WTC11 (cell line): ENCODE results near the gene EPHX1. TPM values are rescaled to one million over a fixed set of nuclear protein-coding genes. Genes with fewer than 3 reads are reported as not detected.
A peak's percentile ranks its signal among the peaks of the same experiment; 100 is the strongest.
"Not testable (repeated sequence)": the region's sequence is repeated elsewhere in the genome, so short reads cannot be mapped to it uniquely, and the experiment has no call there.

Experiments
- ATAC-seq: fragments of 200-7000 bp; cut with Tn5 transposase; 2 replicates; pipeline ENCODE4 v1.10.0; 2021; ENCODE audit warnings: mild to moderate bottlenecking, moderate library complexity
- CTCF ChIA-PET: fragments of 300-600 bp; sonication (Branson Sonifier 250); formaldehyde crosslinking; loops from one replicate; lab custom pipeline; 2021; ENCODE audit warnings: antibody characterized with exemption; lab: Charles Lee
- POLR2A ChIA-PET: fragments of 350-600 bp; sonication (Branson Sonifier 250); formaldehyde crosslinking; loops from one replicate; lab custom pipeline; 2021; ENCODE audit warnings: antibody characterized with exemption; lab: Charles Lee
- DNase-seq: peaks from one replicate; pipeline ENCODE4 v3.0.0; 2021; ENCODE audit warnings: low spot score
- H3K27ac Mint-ChIP-seq: 2 replicates; pipeline ENCODE4 v1.8.0; 2021; ENCODE audit warnings: mixed read lengths
- H3K27me3 Mint-ChIP-seq: 2 replicates; pipeline ENCODE4 v1.8.0; 2021; ENCODE audit warnings: low read depth, mild to moderate bottlenecking, moderate library complexity, mixed read lengths
- H3K36me3 Mint-ChIP-seq: 2 replicates; pipeline ENCODE4 v1.8.0; 2021; ENCODE audit warnings: mixed read lengths
- H3K4me1 Mint-ChIP-seq: 2 replicates; pipeline ENCODE4 v1.8.0; 2022; ENCODE audit warnings: mixed read lengths
- H3K4me3 Mint-ChIP-seq: 2 replicates; pipeline ENCODE4 v1.8.0; 2021; ENCODE audit warnings: mild to moderate bottlenecking, moderate library complexity, mixed read lengths
- H3K9me3 Mint-ChIP-seq: 2 replicates; pipeline ENCODE4 v1.8.0; 2021; ENCODE audit warnings: mixed read lengths
- AFF4 ChIP-seq: sonication (generic); formaldehyde crosslinking; IDR thresholded peaks from 2 replicates; pipeline ENCODE4 v1.8.1; 2023; ENCODE audit warnings: mild to moderate bottlenecking, missing genetic modification reagents, borderline replicate concordance
- CREB1 ChIP-seq: sonication (generic); formaldehyde crosslinking; IDR thresholded peaks from 2 replicates; pipeline ENCODE4 v1.8.0; 2023; ENCODE audit warnings: mild to moderate bottlenecking, missing genetic modification reagents
- RELA ChIP-seq: sonication (generic); formaldehyde crosslinking; IDR thresholded peaks from 2 replicates; pipeline ENCODE4 v1.8.1; 2022; ENCODE audit warnings: missing genetic modification reagents, mild to moderate bottlenecking, borderline replicate concordance
- ZNF121 ChIP-seq: sonication (generic); formaldehyde crosslinking; IDR thresholded peaks from 2 replicates; pipeline ENCODE4 v1.8.0; 2023; ENCODE audit warnings: missing genetic modification reagents
- ZNF317 ChIP-seq: sonication (generic); formaldehyde crosslinking; IDR thresholded peaks from 2 replicates; pipeline ENCODE4 v1.8.1; 2023; ENCODE audit warnings: low read depth, mild to moderate bottlenecking, moderate library complexity, missing genetic modification reagents, borderline replicate concordance
- ZNF423 ChIP-seq: fragments of 250-450 bp; sonication (Bioruptor Pico); IDR thresholded peaks from 2 replicates; pipeline ENCODE4 v2.1.2; 2022; ENCODE audit warnings: mild to moderate bottlenecking, moderate library complexity
- total RNA-seq: library from RNA; stranded (reverse); gene quantifications from 3 replicates; pipeline ENCODE4 v1.2.3, GENCODE V29; 2021

EPHX1 gene
- total RNA-seq, 1 experiment from 2014 or later, result 60.9 TPM

GRCh38 chr1:225814381-225814780, 4.5 kb downstream of the EPHX1 start (continued):
- no peak for TF ChIP-seq CREB1
- TF ChIP-seq, all 79 proteins: peak for 0

- DNase-seq, H3K9me3 Mint-ChIP-seq, H3K36me3 Mint-ChIP-seq, POLR2A ChIA-PET, H3K27ac Mint-ChIP-seq, CTCF ChIA-PET, H3K27me3 Mint-ChIP-seq, H3K4me3 Mint-ChIP-seq, ATAC-seq: not testable (repeated sequence)
- TF ChIP-seq ZNF121 (CRISPR knock-in tag), result peak; percentile 88; the same call in 1 of the 2 replicates
- peaks cover 63% of the 10 kb centered on the region for H3K4me1 Mint-ChIP-seq
Observed at GRCh38 chr1:225815090-225815489, 5.2 kb downstream of the EPHX1 start.

- ChIA-PET POLR2A (no interaction called here), CTCF (interaction anchor here (0.7 to 3.5 kb wide), 2 partner anchors 27 to 39 kb away, joined by 3 to 21 read pairs; partner anchors contain the start of gene SRP9)
- H3K36me3 Mint-ChIP-seq, result peaks cover 6% of the 10 kb centered on the region; the same call in 1 of the 2 replicates
- no peaks in the 10 kb centered on the region for H3K9me3 Mint-ChIP-seq
- no peak for DNase-seq
- no peak for ATAC-seq
- no peak overlapping the region for H3K4me3 Mint-ChIP-seq
- TF ChIP-seq RELA (CRISPR knock-in tag) (no peak), ZNF317 (CRISPR knock-in tag) (no peak), ZNF121 (CRISPR knock-in tag) (0 out of 2 replicates have a peak, but pooled peaks have one; percentile 6)
- TF ChIP-seq, all 79 proteins: peak for 1
- Mint-ChIP-seq H3K4me1 (peaks cover 61% of the 10 kb centered on the region), H3K27ac (peak overlapping the region; percentile 78), H3K27me3 (no peaks in the 10 kb centered on the region; the same call in 1 of the 2 replicates)
Observed at GRCh38 chr1:225815526-225816178, 5.7 kb downstream of the EPHX1 start.

- CTCF ChIA-PET, result interaction anchor here (0.7 to 3.5 kb wide), 4 partner anchors 25 to 342 kb away, joined by 3 to 21 read pairs (median 10); partner anchors contain the start of gene SRP9
- no peaks in the 10 kb centered on the region; the same call in 1 of the 2 replicates for H3K27me3 Mint-ChIP-seq
- H3K4me3 Mint-ChIP-seq, result no peak overlapping the region
Observed at GRCh38 chr1:225816643-225817538, 7.0 kb downstream of the EPHX1 start.

More at GRCh38 chr1:225816643-225817538, 7.0 kb downstream of the EPHX1 start:
- H3K4me1 Mint-ChIP-seq, result peaks cover 50% of the 10 kb centered on the region
- POLR2A ChIA-PET, result interaction anchor here (1.0 kb wide), 1 partner anchor 39 kb away, joined by 4 read pairs; the partner anchor contains the start of gene SRP9
- peak overlapping the region; percentile 85 for H3K27ac Mint-ChIP-seq
- ATAC-seq (peak; percentile 8; the same call in 1 of the 2 replicates), DNase-seq (no peak)
- H3K9me3 Mint-ChIP-seq, result no peaks in the 10 kb centered on the region
- peaks cover 6% of the 10 kb centered on the region for H3K36me3 Mint-ChIP-seq
- TF ChIP-seq ZNF423 (CRISPR knock-in tag) (peak; percentile 15), AFF4 (CRISPR knock-in tag) (no peak)
